Duodenal mucosa (tissue), 2 donors: ENCODE data around the gene RAB24.
"Not testable (repeated sequence)": the region's sequence is repeated elsewhere in the genome, so short reads cannot be mapped to it uniquely, and the experiment has no call there.

Source experiments
- H3K27ac ChIP-seq: one replicate; pipeline ENCODE4 v1.7.0; 2013; ENCODE audit warnings: low read depth, low read length
- H3K27me3 ChIP-seq, 2 donors: one replicate each; pipeline ENCODE4 v1.7.0; 2013; ENCODE audit warnings: low read length in 2 of 2, control low read depth in 1 of 2; ENCODE audit not compliant: insufficient read depth in 2 of 2, control insufficient read depth in 1 of 2
- H3K36me3 ChIP-seq, 2 donors: one replicate each; pipeline ENCODE4 v1.7.0; 2013; ENCODE audit warnings: low read length in 2 of 2, control low read depth in 1 of 2; ENCODE audit not compliant: insufficient read depth in 2 of 2, control insufficient read depth in 1 of 2
- H3K4me1 ChIP-seq, 2 donors: one replicate each; pipeline ENCODE4 v1.7.0; 2013; ENCODE audit warnings: low read length in 2 of 2, control low read depth in 1 of 2; ENCODE audit not compliant: insufficient read depth in 2 of 2, control insufficient read depth in 1 of 2
- H3K4me3 ChIP-seq, 2 donors: one replicate each; pipeline ENCODE4 v1.7.0; 2013; ENCODE audit warnings: low read length in 2 of 2, low read depth in 1 of 2
- H3K9ac ChIP-seq, 2 donors: one replicate each; pipeline ENCODE4 v1.7.0; 2013; ENCODE audit warnings: low read length in 2 of 2, low read depth in 1 of 2
- H3K9me3 ChIP-seq, 2 donors: one replicate each; pipeline ENCODE4 v1.7.0; 2013; ENCODE audit warnings: low read length in 2 of 2, control low read depth in 1 of 2; ENCODE audit not compliant: control insufficient read depth in 1 of 2

Gene RAB24

DNA sequence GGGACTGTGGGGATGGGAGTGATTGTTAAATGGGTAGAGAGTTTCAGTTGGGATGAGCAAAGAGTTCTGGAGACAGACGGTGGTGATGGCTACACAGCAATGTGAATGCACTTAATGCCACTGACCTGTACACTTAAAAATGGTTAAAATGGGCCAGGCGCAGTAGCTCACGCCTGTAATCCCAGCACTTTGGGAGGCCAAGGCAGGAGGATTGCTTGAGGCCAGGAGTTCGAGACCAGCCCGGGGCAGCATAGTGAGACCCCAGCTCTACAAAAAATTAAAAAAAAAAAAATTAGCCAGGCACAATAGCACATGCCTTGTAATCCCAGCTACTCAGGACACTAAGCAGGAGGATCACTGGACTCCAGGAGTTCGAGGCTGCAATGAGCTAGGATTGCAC, 40.3 kb upstream of the RAB24 start:
- no peak overlapping the region for H3K27ac ChIP-seq
- H3K4me1 ChIP-seq = peaks cover 6 to 7% of the 10 kb centered on the region in 2 donors
- no peak overlapping the region for H3K4me3 ChIP-seq
- no peaks in the 10 kb centered on the region for H3K9me3 ChIP-seq
- no peak overlapping the region for H3K9ac ChIP-seq
- H3K36me3 ChIP-seq = peaks cover 3 to 42% of the 10 kb centered on the region in 2 donors
- H3K27me3 ChIP-seq = no peaks in the 10 kb centered on the region

DNA sequence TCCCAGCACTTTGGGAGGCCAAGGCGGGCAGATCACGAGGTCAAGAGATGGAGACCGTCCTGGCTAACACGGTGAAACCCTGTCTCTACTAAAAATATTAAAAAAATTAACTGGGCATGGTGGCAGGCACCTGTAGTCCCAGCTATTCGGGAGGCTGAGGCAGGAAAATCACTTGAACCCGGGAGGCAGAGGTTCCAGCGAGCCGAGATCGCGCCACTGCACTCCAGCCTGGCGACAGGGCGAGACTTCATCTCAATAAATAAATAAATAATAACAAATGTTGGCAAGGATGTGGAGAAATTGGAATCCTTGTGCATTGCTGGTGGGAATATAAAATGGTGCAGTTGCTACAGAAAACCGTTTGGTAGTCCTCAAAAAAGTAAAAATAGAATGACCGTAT, 39.5 kb upstream of the RAB24 start:
- H3K9me3 ChIP-seq, H3K9ac ChIP-seq, H3K4me1 ChIP-seq, H3K27ac ChIP-seq, H3K4me3 ChIP-seq, H3K27me3 ChIP-seq: not testable (repeated sequence)
- H3K36me3 ChIP-seq = peaks cover 8 to 49% of the 10 kb centered on the region in 2 donors

DNA sequence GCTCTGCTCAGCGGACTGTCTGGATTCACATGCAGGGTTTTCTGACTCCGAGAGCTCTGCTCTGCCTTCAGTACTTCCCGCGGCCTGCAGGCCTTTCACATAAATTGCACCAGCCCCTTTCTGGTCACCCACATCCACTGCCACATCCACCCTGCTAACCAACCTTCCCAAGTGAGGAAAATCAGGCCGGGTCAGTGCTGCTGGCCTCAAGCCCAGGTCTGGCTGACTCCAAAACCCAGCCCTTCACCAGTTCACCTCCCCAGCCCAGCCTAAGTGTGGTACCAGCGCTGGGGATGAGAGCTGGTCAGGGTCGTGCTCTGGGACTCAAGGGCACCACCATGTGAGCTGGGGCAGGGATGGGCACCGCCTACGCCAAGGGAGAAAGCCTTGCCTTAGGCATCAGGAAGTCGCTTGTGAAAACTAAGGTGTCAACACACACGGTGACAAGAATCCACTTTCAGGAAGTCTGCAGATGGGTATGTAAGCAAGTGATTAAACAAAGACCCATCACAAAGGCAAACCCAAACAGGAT, 35.7 kb upstream of the RAB24 start:
- no peak overlapping the region for H3K9ac ChIP-seq
- no peaks in the 10 kb centered on the region for H3K27me3 ChIP-seq
- no peaks in the 10 kb centered on the region for H3K9me3 ChIP-seq
- H3K4me3 ChIP-seq = no peak overlapping the region
- no peak overlapping the region for H3K27ac ChIP-seq
- H3K4me1 ChIP-seq = no peaks in the 10 kb centered on the region
- peaks cover 28 to 66% of the 10 kb centered on the region in 2 donors for H3K36me3 ChIP-seq

DNA sequence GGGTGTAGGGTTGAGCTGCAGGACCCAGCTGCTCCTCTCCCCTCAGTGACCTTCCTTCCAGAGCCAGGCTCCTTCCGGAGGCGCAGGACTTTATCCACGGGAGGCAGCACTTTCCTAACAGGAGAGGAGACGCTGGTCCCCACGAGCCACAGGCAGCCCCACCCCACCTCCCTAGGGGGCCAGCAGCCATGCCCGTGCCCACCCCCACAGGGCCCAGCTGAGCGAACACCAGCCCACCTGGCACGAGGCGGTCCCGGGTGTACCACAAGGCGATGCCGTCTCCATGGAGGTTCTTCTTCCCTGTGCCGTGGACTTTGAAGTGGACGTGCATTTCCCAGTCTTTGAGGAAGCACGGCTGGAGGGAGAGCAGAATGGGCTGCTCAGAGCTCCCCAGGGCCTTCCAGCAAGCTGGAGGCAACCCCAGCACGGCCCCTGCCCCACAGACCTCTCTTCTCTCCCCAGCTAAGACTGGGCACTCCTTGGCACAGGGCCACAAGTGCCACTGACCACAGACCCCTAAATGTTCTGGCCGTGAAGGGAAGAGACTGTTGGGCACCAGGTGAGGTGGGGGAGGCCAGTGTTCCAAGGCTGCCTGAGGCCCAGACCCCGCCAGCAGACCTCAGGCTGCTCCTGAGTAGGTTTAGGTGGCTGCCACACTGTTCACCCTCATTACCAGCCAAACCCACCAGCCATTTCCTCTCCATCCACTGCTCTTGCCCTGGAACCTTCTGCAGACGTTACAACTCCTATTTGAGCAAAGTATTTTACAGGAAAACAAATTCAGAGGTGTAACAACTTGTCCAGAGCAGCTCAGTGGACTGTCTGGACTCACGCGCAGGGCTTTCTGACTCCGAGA, 35.0 kb upstream of the RAB24 start:
- no peaks in the 10 kb centered on the region for H3K27me3 ChIP-seq
- H3K27ac ChIP-seq = no peak overlapping the region
- H3K4me1 ChIP-seq = no peaks in the 10 kb centered on the region
- H3K9ac ChIP-seq = no peak overlapping the region
- no peaks in the 10 kb centered on the region for H3K9me3 ChIP-seq
- H3K4me3 ChIP-seq = no peak overlapping the region
- peaks cover 35 to 69% of the 10 kb centered on the region in 2 donors for H3K36me3 ChIP-seq

DNA sequence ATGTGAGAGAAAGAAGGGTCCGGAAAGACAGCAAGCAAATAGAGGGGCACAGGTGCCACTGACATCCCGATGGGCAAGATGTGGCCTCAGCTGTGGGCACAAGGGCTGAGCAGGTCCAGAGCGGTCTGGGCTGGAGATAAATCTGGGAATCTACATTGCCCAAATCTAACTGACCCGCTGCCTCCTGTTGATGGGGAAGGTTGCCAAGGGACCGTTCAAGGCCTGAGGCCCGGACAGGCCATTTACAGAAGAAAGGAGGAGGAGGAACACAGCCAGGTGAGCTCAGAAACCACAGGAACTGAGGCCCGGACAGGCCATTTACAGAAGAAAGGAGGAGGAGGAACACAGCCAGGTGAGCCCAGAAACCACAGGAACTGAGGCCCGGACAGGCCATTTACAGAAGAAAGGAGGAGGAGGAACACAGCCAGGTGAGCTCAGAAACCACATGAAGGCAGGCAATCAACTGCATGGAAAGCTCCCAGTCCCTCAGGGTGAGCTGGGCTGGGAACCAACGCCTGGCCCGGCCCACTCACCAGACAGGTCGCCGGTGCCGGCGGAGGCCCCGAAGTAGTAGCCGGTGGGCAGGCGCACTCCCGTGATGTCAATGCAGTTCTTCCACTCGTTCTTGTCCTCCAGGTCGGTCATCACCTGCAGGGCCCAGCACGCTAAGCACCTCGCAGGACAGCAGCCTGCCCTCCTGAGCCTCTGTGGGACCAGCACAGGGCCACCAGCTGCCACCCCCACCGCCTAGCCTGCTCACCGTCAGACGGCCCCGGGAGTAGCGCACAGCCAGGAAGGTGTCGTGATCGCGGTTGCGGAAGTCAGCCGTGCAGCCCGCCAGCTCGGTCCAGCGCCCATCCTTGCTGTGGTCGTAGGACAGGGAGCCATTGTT, 33.3 kb upstream of the RAB24 start:
- Histone ChIP-seq H3K4me3 (no peak overlapping the region), H3K4me1 (no peaks in the 10 kb centered on the region), H3K9ac (no peak overlapping the region), H3K27me3 (no peaks in the 10 kb centered on the region), H3K27ac (no peak overlapping the region), H3K36me3 (peaks cover 44 to 79% of the 10 kb centered on the region in 2 donors), H3K9me3 (no peaks in the 10 kb centered on the region)

DNA sequence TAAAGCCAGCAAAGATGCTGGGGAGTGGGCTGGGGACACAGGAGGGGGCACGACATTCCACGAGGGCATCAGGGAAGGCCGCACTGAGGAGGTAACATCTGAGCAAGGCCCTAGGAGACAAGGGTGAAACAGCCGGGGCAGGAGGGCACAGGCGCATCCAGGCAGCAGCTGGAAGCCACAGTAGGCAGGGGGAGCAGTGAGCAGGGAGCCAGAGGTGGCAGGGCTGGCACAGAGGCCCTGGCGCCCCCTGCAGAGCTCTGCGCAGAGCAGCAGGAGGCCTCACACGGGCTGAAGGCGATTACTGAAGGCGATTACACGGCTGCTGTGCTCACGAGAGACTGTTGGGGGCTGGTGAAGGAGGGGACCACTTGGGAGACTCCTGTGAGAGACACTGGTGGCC, 32.6 kb upstream of the RAB24 start:
- Histone ChIP-seq H3K36me3 (peaks cover 44 to 82% of the 10 kb centered on the region in 2 donors), H3K4me3 (no peak overlapping the region), H3K27me3 (no peaks in the 10 kb centered on the region), H3K4me1 (no peaks in the 10 kb centered on the region), H3K9me3 (no peaks in the 10 kb centered on the region), H3K9ac (no peak overlapping the region), H3K27ac (no peak overlapping the region)

DNA sequence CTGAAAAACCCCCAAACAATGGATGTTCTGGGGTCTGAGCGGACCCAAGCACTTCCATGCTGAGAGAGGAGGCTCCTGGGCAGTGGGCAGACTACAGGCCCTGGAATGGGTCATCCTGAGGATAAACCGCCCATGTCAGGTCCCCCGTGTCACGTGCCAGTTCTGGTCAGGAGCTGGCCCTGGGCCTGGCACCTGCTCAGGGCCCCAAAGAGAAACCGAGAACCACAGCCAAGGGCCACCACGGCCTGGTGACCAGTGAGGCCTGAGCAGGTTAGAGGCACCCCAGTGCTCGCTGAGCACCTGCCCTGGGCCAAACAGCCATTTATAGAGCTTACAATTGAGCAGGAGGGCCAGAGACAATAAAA, 32.2 kb upstream of the RAB24 start:
- Histone ChIP-seq H3K27ac (no peak overlapping the region), H3K9me3 (no peaks in the 10 kb centered on the region), H3K27me3 (no peaks in the 10 kb centered on the region), H3K4me3 (no peak overlapping the region), H3K4me1 (no peaks in the 10 kb centered on the region), H3K36me3 (peaks cover 44 to 86% of the 10 kb centered on the region in 2 donors), H3K9ac (no peak overlapping the region)

DNA sequence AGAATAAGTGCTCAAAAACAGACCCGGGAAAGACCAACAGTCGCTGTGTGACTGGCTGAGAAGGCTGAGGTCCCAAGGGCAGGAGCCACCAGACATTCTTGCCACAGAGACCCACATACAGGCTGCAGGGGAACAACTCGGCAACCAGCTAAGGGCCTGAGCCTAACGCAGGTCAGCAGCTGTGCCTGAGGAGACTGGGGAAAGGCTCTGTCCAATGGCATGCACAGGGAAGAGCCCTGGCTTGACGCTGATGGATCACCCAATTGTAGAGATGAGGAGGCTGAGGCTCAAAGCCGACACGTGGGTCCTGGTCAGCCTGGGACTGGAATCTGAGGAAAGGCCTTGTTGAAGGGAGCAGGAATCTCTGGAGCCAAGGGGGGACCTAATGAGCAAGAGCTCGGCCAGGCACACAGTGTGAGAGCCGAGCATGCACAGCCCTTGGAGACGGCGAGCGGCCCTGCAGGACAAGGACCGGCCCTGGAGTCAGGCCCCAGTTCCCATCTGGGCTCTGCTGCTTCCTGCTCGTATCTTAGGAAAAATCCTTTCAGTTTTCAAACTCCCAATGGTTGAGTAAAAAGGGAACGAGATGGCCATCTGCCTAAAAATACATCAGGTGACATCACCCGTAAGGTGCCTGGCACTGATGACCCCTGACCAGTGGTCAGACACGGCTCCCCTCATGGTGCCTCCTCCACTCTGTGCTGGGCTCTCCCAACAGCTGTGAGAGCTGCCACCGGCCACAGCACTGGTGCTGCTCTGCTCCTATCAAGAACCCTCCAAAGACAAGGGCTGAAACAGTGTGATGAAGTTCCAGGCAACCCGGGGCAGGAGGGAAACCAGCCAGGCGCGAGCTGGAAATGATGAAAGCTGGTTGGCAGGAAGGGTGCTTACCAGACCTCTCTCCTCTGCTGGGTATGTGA, 31.5 kb upstream of the RAB24 start:
- Histone ChIP-seq H3K27ac (no peak overlapping the region), H3K27me3 (no peaks in the 10 kb centered on the region), H3K4me3 (no peak overlapping the region), H3K4me1 (no peaks in the 10 kb centered on the region), H3K9ac (no peak overlapping the region), H3K9me3 (no peaks in the 10 kb centered on the region), H3K36me3 (peaks cover 49 to 92% of the 10 kb centered on the region in 2 donors)

DNA sequence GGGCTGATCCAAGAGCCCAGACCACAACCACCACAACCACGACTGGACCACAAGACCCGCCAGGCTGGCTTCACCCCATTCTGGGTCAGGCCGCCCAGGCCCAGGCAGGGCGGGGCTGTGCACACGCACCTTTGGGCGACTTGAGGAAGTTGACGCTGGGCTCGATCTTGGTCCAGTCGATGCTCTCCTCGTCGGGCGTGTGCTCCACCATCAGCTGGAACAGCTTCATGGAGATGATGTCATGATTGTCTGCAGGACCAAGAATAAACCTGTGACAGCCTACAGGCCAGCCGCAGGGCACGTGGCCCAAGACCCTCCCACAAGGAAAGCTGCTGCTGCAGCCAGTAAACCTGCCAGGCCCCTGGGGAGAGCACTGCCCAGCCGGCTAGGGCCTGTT, 30.6 kb upstream of the RAB24 start:
- Histone ChIP-seq H3K4me3 (no peak overlapping the region), H3K36me3 (peaks cover 53 to 95% of the 10 kb centered on the region in 2 donors), H3K27ac (no peak overlapping the region), H3K4me1 (no peaks in the 10 kb centered on the region), H3K27me3 (no peaks in the 10 kb centered on the region), H3K9ac (no peak overlapping the region), H3K9me3 (no peaks in the 10 kb centered on the region)
